CD4-positive, alpha-beta T cell treated with Interleukin-21 for 1 hour (primary cell): ENCODE measurements around the gene KLHL40.

Experiments used
- DNase-seq: peaks from one replicate; pipeline ENCODE4 v3.0.0-alpha.2; 2020

Gene KLHL40

GRCh38 chr3:42728668-42729364 lies 43.5 kb downstream of the KLHL40 start:
- no peak for DNase-seq

- no peak for DNase-seq
These were observed 44.2 kb downstream of the KLHL40 start for GRCh38 chr3:42729404-42730145.

DNA sequence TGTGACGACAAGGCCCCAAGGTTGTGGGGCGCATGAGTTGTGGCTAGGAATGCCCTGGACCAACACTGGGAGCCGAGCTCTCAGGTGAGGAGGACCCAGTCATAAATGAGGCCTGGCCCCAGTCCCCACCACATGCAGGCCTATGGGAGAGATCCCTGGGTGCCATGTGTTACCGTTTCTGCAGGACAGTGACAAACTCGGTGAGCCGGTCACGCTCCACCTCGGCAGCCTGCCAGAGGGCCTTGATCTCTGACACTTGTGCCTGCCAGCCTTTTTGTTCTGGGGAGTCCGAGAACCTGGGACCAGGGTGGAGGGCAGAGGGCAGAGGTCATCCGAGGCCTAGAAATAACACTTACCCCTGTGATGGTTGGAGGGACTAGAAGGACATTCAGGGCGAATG lies 45.0 kb downstream of the KLHL40 start:
- DNase-seq: no peak

DNA sequence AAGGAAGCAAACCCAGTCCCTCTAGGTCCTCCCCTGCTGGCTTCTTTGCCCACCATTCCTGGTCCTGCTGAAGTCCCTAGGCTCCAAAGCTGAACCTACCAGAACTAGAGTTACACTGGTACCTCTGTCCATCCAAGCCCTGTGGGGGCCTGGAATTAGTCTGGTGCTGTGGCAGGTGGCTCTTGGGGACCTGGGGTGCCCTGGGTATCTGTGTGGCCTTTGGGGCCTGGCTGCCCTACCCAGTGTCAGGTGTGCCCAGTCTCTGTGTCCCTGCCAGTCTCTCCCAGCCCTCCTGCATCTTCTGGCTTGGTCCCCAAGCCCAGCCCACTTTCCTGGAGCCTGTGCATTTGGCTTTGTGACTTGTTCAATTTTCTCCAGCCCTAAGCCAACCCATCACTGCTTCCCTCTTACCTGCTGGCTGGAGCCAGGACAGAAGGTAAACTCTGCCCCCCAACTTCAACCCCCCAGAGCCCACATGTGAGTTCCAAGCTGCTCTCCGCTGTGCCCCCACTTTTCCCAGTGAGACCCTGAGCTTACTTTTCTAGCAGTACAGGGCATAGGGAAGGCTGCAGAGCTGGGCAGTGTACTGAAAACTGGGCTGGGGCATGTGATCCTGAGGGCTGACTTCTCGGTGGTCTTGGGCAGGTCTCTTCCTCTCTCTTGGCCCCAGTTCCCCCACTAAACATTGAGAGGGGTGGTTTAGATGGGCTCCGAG lies 45.5 kb downstream of the KLHL40 start:
- DNase-seq: no peak

- DNase-seq: no peak
These were observed 46.3 kb downstream of the KLHL40 start for GRCh38 chr3:42731476-42732195.

GRCh38 chr3:42732196-42732828 lies 47.0 kb downstream of the KLHL40 start:
- no peak for DNase-seq

DNA sequence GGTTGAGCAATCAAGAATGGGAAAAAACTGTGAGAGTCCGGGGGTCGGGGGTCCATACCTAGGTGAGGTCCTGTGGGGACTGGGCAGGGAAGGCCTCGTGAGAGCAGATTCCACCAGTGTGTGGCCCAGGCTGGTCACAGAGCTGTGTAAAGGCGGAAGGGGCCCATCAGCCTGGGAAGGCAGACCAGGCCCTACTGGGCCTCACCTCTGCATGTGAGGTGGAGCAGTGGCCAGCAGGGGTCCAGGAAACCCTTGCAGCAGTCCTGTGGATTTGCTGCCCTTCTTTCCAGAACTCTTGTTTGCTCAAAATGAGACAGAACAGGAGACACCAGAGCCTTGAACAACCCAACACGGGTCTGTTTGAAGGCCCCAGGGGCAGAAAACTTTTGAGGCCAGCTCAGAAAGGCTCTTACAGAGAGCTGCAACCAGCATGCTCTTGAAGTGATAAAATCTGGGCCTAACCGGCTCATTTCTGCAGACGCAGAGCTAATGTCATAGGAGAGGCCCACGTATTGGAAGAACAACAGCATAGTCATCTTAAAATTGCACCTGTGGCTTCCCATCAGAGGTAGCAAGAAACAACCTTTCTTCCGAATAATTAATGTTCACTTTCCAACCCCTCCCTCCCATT lies 47.6 kb downstream of the KLHL40 start:
- DNase-seq: no peak

DNA sequence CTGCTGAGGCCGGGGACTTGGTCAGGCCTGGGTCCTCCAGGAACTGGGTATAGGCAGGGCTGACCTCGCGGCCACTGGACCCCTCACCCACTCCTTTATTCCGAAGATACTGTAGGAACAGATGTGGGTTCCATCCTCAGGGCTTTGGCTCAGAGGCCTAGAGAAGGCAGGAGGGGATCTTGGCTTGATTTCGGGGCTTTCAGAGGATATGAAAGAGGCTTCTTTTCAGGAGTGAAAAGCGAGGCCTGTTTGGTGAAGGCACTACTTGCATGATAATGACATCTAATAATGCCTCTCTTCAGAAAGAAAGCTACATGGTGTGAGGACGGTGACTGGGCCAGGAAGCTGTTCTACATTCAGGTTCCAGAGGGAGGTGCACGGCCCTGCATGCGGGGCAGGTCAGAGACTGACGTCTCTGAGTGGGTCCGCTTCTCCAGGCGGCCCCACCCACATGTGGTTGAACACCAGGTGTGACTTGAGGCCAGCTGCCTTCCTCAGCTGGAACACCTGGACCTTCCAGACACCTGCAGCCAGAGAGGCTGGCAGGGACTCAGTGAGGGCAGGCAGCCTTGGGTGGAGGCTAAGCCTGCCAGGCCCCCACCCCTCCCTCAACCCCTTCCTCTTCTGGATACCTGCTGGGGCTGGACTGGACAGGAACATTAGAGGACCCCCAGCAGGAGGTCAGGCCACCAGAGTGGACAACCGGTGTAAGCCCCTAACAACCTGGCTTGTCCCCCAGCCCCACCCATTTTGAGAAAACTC lies 48.3 kb downstream of the KLHL40 start:
- DNase-seq: no peak

DNA sequence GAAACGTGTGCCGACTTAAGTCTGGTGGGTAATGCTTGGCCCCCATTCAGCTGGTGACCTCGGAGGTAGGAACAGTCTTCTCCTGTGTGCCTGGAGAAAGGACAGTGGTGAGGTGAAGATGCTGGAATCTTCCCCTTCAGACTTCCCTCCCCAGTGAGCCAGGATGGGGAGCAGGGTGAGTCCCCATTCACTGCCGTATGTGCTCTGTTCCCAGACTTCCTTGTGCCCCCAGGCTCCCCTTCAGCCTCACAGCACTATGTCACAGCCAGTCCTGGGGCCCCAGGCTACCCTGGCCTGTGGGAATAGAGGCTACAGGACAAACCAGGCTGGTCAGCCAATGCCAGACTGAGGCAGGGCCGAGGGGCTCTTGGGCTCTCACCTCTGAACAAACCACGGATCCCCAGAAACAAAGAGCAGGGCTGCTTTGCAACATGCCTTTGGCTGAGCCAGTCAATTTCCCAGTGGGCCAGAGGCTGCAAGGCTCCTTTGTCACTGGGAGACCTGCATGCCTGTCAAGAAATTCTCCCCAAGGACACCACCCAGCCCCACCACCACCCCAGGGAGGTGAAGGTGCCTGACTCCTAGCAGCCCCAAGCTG lies 49.0 kb downstream of the KLHL40 start:
- DNase-seq: no peak

DNA sequence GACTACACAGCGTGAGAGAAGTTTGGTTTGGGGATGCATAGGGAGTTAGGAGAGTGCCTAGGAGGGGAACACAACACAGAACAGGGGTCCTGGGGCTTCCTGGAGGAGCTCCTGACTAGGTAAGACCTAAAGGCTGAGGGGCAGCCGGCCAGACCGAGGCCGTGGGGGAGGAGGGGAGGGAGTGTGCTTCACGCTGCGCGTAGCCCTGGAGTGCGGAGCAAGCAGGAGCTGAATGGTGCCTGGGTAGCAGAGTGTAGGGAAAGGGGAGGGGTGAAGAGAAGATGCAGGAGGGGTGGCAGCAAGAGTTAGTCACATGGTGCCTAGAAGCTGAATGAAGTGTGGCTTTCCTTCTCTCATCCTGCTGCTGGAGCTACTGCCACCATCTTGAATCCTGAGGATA lies 49.7 kb downstream of the KLHL40 start:
- no peak for DNase-seq

GRCh38 chr3:42735615-42736014 lies 50.3 kb downstream of the KLHL40 start:
- DNase-seq: no peak

- DNase-seq: no peak
These were observed 50.7 kb downstream of the KLHL40 start for GRCh38 chr3:42736081-42736480.

GRCh38 chr3:42736531-42736930 lies 51.2 kb downstream of the KLHL40 start:
- DNase-seq: no peak

DNA sequence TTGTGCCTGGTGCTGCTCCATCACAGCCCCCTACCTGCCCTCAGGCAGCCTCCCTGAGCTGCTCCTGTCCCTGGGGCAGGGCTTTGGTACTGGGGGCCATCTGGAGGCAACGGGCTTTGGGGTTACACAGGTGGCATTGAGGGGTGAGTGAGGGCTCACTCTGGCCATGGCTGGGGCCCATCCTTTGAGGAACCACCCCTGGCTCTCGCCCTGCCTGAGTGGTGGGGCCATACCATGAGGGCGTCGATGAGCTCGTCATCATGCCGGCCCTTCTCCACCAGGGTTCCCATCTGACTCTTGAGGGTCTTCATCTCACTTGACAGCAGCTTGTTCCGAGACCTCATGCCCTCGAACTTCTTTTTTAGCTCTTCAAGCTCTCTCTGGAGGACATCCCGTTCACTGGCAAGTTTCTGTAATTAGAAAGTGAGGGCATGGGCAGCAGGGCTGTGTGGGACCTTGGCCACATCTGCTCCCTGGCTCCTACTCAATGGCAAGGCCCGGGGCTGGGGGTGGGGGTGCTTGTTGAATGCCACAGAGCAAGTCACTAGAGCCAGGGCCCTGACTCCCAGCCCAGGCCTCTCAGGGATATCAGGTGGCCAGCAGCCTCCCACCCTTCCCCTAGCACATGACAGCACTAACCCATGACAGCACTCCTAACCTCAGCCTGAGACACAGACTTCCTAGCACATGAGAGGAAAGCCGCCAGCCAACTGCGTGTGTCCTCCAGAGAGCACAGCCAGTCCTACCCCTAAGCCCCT lies 54.2 kb downstream of the KLHL40 start:
- no peak for DNase-seq

GRCh38 chr3:42741796-42742195 lies 56.5 kb downstream of the KLHL40 start:
- no peak for DNase-seq
